HG02759 (cell line): ENCODE results near the gene CCSER1.
"Not testable (repeated sequence)": the region's sequence is repeated elsewhere in the genome, so short reads cannot be mapped to it uniquely, and the experiment has no call there.

Experiments
- ATAC-seq: cut with Tn5 transposase; IDR thresholded peaks from one replicate; pipeline ENCODE4 v1.9.1; 2021; ENCODE audit warnings: mild to moderate bottlenecking, moderate library complexity; ENCODE audit not compliant: unreplicated experiment

The CCSER1 gene

DNA sequence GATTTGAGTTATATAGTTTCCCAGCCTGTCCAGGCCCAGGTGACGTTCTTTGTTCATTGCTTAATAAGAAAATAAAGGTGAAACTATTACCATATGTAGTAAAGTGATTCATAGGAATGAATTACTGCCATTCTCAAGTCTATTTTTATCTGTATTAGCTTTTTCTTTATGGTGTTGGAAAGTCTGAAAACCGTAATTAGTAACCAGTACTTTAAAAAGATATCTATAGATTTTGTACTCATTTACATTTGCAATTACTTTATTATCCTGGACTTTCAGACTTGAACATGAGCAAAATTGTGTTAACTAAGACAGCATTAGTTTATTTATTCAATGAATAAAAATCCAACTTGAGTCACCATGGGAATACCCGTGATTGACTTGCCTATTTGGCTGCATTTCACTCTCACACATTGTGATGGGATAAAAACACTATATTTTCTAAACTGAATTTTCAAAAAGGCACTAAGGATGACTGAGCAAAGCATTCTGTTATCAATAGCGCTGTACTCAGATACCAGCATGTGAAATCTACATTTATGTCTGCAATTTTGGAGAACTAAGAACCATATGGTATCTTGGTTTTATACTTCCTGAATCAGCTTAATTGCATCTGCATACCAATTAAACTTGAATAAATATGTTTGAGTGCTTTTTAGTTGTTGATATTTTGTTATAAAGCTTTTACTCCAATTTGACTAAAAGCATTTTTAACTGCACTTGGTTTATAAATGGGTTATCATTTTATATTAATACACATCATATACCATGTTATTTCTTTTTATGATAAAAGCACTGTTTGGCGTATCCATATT, 154.6 kb downstream of the CCSER1 start:
- ATAC-seq: no peak

DNA sequence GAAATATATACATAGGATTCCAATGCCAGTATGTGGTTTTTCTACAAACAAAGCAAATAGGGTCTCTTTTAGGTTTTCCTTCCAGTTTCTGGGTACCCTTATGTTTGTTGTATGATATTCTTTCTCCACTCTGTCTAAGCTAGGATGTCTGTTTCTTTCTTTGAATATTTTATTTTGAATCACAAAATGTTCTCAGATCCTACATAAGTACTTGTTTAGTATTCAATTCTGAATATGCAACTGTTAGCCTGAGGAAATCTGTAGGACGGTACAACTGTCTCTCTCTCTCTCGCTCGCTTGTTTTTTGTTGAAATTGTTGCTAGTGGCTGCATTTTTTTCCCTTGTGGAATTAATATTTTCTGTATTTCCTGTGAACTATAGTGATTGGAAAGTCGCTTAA, 163.2 kb downstream of the CCSER1 start:
- ATAC-seq: no peak

DNA sequence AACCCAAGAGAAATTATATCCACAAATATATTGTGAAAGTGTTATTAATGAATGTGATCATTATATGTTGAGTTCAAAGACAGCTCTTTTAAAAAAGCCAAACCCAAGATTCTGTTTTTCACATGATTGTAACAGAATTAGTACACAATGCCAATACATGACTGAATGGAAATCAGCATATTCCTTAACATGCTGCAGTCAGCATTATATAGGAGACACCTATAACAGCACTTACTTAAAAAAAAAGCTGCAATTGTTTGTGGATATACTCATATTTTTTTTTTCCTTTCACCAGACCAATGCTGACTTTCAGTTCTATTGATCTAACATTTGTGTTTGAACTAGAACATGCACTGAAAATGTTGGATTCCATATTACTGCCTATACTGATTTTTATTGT, 165.2 kb downstream of the CCSER1 start:
- ATAC-seq: no peak

DNA sequence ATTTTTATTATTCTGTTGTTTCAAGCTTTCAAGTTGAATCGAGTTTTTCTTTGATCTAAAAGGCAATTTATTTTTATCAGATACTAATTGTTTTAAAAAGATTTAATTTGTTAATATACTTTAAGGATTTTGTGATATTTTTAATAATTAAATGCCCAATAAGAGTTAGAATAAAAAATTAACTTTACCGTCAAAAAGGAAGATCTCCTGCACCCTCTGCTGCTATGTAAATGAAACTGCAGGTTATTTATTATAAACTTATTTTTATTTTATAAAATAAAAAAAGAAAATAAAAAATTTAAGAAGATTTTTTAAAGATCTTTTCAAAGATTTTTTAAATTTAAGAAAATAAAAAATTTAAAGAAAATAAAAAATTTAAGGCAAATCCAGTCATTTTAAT, 166.1 kb downstream of the CCSER1 start:
- no peak for ATAC-seq

DNA sequence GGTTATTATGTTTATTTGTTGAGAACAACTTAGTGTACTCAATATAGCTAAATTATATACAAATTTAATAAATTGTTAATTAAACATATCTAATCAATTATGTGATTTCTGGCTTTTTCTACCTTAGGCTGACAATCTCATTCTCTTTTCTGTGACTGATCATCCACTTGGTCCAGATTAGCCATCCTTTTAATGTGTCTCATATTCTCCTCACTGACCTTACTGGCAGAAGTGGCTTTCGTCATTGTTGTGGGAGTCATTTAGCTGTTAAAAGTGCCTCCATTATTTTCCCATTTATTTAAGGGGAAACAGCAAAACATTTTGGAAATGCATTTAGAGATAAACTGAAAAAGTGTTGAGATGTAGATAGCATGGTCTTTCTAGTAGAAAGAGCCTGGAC, 172.2 kb downstream of the CCSER1 start:
- no peak for ATAC-seq

DNA sequence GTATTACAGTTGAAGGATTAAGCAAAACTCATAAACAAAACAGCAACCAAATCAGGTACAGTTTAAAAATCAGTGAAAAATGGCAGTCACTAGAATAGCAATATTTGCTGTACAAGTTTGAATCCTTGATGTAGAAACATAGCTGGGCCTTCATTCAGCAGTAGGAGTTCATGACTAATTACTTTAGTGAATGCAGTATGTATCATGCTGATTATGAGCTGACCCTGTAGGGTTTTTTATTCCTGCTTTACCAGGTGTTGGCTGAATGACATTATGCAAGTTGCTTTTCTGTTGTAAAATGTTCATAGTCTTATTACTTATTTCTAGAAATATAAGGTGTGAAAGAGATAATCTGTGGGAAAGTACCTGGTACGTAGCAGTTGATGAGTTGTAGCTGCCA, 179.6 kb downstream of the CCSER1 start:
- no peak for ATAC-seq

DNA sequence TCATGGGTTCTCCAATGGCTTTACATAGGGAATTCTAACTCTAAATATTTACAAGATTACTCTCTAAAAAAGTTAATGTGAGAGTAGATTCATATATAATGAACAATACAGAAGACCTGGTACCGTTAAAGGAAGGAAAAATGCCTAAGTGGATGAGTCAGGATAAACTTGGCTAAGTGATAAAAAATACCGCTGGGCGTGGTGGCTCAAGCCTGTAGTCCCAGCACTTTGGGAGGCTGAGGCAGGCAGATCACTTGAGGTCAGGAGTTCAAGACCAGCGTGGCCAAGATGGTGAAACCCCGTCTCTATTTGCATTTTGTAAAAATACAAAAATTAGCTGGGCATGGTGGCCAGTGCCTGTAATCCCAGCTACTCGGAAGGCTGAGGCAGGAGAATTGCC, 189.9 kb downstream of the CCSER1 start:
- ATAC-seq: not testable (repeated sequence)

DNA sequence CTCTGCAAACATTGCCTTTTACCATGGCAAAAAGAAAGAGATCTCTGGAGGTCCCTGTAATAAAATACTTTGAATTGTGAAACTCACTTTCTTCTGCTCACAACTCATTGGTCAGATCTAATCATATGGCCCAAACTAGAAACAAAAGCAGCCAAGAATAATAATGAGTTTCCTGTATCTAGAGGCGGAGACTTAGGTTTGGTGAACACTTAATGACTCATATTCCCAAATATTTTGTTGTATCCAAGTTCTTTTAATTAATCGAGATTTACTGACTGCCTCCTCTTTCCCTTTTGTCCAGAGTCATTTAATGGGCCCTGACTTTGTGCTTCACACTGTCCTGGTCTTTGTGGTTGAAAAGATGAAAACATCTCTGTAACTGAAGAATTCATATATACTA, 190.6 kb downstream of the CCSER1 start:
- no peak for ATAC-seq

DNA sequence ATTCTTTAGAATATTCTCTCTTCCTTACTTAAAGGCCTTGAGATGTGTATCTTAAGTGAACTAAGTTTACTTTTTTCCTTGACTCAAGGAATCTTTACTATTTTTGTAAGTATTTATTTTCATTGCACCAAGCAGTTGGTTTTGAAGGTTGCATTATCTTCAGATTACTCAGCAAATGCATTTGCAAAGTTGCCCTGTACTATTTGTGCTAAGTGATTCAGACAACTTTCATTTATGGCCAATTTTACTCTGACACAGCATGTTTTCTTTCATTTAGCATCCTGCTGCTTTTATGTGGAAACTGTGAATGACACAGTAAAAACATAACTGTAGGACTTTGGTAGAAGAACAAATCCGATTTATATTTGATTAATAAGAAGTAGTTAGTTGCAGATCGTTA, 191.0 kb downstream of the CCSER1 start:
- ATAC-seq: no peak

DNA sequence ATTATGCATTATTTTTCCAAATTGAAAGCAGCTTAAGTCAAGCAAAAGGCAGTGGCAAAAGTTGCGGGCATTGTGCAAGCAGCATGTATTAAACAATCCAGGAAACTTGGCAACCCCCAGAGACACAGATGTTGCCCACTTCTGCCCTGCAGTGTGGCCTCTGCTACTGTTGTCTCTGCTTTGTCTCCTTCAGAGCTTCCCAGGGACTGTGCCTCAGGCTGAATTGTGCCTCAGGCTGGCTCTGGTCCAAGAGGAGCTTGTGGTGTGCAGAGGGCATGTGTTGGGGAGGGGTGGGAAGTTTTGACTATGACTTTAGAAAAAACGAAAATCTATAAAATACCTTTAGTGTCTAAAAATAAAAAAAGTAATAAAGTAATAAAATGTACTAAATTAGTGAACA, 201.4 kb downstream of the CCSER1 start:
- no peak for ATAC-seq

DNA sequence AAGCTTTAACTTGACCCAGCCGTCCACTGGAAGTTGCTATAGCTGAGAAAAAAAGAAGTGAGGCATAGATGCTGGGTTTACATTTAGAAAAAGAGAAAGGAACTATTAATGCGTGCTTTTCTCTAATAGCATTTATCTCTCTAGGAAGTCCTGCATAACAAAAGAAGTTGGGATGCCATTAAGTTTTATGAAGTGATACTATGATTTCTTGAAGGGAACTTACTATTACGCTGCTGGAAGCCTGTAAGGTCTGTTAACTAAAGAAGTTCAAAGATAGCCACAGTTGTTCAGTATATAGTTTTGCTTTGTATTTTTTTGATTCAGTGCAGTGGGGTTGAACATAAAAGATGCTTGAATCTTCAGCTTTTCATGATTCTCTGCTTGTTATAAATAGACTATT, 203.4 kb downstream of the CCSER1 start:
- ATAC-seq: no peak

DNA sequence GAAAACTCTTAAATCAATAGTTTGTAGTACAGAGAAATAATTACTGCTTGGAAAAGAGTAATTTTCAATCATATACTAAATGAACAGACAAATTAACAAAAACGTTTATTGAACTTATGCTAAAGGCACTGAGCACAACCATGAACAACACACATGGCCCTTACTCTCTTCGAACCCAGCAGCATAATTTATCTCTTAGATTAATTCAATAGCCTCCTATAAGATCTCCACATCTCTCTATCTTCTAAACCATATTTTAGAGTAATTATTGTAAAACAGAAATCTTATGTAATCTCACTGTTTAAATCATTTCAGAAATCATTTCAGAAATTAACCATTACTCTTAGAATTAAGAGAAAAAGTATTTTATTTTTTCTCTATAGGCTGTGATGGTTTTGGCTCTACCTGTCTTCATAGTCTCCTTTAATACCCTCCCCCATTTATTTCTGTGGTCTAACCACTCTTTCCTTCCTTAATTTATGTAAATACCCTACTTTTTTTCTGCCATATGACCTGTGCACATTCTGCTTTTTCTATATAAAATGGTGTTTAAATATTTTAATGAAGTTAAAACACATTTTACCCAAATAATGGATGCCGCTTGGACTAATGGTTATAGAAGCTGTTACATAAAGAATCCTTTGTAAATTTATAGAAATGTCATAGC, 218.5 kb downstream of the CCSER1 start:
- ATAC-seq: no peak

DNA sequence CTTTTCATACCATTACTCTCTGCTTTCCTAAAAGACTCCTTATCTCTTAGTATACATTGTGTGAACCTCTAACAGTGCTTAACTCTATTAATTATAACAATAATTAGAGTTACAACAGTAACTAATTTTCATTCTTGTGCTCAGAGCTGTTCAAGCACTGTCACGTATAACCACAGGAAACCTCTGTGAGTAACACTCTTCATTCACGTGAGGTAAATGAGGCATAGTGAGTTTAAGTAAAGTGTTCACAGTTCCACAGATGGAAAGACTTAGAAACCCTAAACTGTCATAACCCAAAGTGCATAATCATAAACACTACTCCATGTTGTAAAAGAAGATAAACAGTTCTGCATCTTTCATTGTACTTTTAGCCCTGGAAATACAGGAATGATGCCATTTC, 222.4 kb downstream of the CCSER1 start:
- ATAC-seq: no peak

DNA sequence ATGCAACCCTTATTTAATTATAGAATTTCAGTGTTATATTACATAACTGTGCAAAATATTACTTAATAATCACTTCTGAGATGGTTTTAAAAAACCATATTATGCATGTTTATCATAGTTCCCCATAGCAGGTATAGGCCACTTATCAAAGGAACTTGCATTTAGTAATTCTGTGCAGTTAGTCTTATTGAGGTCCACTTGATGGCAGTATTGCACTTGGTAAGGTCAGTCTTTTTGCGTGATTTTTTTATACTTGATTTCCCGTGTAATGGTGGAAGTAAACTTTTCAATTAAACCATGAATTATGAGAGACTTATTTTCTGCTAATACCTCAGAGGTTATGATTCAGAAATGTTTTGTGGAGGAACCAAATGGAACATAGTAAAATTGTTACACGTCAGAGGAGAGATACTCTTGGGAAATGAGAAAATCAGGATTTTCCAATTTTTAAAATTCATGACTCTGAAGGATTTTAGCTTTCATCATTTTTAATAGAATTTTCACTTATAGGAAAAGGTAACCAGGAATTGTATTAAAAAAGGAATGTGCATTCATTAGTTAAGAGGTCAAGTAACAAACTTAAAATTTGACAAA, 230.0 kb downstream of the CCSER1 start:
- no peak for ATAC-seq

DNA sequence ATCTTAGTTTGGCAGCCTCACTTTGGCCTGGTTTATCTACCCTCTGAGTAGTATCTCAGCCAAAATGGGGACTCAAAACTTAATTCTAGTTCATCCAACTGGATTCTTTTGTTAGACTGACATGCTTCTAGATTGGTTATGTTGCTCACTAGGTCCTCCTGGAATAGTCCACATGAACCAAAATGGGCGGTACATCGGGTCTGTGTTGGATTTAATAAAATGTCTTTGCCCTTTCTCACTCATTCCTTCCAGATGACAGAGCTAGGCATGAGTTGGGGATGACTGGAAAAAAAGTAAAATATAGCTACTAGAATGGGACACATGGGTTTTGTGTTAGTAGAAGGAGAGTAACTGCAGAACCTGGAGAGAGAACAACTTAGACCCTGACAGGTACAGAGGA, 247.9 kb downstream of the CCSER1 start:
- ATAC-seq: no peak

DNA sequence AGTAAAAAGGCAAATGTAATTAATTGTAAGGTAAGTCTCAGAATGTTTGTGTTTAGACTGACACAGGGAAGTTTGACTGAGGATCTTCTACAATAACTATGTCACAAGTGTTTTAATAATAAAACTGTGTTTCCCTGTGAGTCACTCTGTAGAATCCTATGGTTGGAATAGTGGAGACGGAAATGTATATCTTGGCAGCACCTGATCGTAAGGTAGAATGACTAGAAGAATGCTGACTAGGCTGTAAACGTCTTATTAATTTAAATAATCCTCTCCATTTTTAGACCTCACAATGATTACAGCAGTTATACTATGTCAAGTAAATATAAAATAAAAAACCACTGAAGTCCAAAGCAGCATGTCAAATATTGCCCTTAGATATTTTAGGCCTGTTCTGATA, 266.0 kb downstream of the CCSER1 start:
- no peak for ATAC-seq

DNA sequence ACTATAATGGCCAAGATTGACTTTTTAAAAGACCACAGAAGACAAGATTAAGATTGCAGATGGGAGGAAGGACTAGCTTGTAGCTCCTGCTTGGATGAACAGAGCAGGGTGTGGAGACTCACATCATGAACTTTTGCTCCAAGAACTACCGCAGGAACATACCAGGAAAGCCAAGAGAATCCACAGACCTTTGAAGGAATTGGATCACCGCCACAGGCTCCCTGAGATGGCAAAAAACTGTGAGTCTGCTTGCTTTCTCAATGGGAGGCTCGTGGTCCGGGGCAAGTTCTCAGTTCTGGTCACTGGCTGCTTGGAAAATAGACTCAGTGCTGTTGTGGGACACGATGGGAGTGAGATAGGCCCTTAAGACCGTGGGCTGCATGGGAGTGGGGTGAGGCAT, 276.6 kb downstream of the CCSER1 start:
- no peak for ATAC-seq

DNA sequence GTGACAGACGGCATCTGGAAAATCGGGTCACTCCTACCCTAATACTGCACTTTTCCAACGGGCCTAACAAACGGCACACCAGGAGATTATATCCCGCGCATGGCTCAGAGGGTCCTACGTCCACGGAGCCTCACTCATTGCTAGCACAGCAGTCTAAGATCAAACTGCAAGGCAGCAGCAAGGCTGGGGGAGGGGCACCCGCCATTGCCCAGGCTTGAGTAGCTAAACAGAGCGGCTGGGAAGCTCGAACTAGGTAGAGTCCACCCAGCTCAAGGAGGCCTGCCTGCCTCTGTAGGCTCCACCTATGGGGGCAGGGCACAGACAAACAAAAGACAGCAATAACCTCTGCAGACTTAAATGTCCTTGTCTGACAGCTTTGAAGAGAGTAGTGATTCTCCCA, 280.7 kb downstream of the CCSER1 start:
- not testable (repeated sequence) for ATAC-seq

DNA sequence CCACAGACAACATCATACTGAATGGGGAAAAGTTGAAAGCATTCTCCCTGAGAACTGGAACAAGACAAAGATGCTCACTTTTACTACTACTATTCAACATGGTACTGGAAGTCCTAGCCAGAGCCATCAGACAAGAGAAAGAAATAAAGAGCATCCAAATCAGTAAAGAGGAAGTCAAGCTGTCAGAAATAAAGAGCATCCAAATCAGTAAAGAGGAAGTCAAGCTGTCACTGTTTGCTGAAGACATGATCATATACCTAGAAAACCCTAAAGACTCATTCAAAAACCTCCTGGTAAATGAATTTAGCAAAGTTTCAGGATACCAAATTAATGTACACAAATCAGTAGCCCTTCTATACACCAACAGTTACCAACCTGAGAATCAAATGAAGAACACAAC, 285.6 kb downstream of the CCSER1 start:
- not testable (repeated sequence) for ATAC-seq

DNA sequence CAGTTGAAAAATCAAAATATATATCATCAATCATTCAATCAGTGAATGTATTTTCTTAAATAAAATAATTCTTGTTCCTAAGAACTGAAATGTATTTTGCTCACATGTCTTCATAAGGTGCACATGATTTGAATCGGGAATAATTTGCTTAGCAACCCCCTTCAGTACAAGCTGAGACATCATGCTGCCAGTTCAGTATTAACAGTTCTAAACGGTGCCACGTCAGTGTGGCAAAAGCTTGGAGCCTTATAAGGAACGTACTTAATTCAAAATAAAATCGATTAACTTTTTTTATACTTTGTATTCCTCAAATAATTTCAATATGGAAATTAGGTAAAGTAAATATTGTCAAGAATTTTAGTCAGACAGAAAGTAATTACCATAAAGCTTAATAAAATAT, 287.9 kb downstream of the CCSER1 start:
- ATAC-seq: no peak

DNA sequence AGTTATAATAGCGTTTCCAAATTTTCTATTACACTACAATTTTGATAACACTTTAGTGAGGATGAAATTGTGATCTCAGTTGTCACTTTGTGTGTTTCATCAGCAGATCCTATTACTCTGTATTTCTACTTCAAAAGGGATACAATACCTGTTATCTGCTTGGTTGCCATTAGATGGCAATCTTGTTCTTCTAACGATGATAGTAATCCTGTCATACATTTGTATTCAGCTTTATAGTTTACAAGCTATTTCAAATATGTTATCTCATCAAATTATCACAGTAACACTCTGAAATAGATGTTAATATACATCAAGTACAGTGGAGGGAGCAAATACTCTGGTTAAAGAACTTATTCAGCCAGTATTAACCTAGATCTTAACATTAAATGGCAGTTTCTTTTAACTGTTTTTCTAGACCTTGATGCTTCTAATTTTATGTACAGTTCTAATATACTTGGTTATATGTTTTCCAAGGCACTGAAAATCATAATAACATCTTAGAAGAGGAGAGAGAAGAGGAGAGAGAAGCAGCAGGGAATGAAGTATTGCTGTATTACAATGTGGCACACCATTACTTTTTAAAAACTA, 292.0 kb downstream of the CCSER1 start:
- peak; percentile 95 for ATAC-seq

DNA sequence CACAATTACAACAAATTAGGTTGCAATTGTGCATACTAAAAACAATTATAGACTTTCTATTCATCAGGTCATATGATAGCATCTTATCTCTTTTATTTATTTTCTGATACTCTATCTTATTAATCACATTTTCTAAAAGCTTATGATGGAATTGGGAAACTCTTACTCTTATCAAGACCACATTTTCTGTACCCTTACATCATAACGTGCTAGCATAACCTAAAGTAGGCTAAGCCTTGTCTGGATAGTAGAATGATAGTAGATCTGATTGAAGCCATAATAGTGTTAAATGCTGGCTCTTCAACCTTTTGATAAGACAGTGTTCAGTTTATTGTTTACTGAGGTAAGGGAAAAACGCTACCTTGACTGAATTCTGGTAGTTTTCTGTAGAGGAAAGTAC, 294.0 kb downstream of the CCSER1 start:
- ATAC-seq: no peak
